HG02798 (cell line): ENCODE results near the gene TBC1D24.

Experiments used
- ATAC-seq: cut with Tn5 transposase; IDR thresholded peaks from one replicate; pipeline ENCODE4 v1.9.1; 2021; ENCODE audit warnings: mild to moderate bottlenecking; ENCODE audit not compliant: unreplicated experiment, poor library complexity

TBC1D24 gene

DNA sequence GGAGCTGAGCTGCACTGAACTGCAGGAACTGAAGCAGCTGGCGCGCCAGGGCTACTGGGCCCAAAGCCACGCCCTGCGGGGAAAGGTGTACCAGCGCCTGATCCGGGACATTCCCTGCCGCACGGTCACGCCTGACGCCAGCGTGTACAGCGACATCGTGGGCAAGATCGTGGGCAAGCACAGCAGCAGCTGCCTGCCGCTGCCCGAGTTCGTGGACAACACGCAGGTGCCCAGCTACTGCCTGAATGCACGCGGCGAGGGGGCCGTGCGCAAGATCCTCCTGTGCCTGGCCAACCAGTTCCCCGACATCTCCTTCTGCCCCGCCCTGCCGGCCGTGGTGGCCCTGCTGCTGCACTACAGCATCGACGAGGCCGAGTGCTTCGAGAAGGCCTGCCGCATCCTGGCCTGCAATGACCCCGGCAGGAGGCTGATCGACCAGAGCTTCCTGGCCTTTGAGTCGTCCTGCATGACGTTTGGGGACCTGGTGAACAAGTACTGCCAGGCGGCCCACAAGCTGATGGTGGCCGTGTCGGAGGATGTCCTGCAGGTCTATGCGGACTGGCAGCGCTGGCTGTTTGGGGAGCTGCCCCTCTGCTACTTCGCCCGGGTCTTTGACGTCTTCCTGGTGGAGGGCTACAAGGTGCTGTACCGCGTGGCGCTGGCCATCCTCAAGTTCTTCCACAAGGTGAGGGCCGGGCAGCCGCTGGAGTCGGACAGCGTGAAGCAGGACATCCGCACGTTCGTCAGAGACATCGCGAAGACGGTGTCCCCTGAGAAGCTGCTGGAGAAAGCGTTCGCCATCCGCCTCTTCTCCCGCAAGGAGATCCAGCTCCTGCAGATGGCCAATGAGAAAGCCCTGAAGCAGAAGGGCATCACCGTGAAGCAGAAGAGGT is 21.5 kb downstream of the TBC1D24 start:
- ATAC-seq, result no peak

GRCh38 chr16:2497116-2497630 is 22.2 kb downstream of the TBC1D24 start:
- no peak for ATAC-seq

DNA sequence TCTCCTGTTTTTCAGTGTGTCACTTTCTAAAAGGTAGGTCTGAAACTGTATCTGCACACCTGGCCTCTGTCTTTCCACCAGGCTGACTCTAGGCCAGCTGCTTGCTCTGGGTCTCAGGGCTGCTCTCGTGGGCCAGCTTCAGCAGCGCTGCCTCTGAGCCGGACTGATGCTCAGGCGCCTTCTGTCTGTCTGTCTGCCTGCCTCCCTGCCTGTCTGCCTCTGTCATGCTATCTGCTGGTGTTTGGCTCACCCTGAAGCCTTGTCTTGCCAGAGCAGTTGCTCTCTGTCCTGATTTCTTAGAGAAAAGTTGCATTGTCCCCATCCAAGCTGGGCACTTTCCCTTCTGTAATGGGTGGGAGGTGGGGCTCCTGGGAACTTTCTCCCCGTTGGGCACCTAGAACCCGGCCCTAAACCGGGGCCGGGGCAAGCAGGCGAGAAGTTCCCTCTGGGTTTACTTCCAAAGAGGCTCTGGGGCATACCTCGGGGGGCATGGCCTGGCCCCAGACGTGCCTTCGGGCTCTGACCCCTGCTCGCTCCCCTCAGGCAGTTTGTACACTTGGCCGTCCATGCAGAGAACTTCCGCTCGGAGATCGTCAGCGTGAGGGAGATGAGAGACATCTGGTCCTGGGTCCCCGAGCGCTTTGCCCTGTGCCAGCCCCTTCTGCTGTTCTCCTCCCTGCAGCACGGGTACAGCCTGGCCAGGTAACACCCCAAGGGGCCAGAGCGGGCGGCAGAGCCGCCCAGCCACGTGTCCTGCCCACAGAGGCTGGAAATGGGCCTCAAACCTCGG is 23.0 kb downstream of the TBC1D24 start:
- no peak for ATAC-seq

DNA sequence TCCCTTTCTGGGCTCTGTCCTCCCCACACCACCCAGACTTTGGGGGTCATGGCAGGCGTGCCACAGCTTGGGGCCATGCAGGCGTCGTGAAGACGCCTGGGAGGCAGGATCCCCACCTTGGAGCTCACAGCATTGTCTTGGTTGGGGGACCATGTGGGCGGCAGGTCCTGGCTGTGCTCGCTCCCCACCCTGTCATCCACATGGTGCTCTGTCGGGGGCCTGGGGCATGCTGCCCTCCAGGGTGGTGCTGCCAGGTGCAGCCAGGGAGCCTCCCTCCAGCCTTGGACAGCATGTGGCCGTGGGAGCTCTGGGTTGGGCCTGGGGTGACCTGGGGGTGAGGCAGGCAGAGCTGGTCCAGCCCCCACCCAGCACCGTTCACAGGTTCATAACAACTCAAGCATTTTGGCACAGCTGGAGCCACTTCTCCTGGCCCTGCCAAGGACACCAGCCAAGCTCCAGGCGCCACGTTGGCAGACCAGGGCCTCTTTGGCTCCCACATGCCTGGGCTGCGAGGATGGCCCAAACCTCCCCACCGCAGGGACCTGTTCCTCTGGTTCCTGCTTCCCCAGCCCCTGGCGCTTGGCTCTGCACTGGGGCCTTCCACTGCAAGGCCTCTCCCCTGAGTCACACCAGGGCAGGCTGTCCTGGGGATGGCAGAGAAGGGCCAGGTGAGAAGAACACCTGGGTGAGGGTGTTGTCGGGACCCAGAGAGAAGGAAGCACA is 23.8 kb downstream of the TBC1D24 start:
- no peak for ATAC-seq

- ATAC-seq, result no peak
Measured at GRCh38 chr16:2499454-2499853, 24.5 kb downstream of the TBC1D24 start.

GRCh38 chr16:2499890-2500429 is 25.0 kb downstream of the TBC1D24 start:
- no peak for ATAC-seq

DNA sequence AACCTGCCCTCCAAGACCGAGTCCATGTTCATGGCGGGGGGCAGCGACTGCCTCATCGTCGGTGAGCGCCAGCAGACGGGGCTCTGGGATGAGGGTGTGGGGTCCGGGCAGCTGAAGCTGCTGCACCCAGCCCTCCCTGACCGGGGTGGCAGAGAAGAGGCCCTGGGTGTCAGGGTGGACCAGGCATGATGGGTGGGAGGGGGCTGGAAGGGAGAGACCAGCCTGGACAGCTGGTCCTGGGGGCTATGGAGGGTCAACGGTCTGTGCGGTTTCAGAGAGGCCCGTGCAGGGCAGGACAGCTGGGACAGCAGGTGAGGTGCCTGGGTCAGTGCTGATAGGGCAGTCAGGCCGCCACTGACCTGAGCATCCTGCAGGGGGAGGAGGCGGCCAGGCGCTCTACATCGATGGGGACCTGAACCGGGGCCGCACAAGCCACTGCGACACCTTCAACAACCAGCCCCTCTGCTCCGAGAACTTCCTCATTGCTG is 25.5 kb downstream of the TBC1D24 start:
- no peak for ATAC-seq

DNA sequence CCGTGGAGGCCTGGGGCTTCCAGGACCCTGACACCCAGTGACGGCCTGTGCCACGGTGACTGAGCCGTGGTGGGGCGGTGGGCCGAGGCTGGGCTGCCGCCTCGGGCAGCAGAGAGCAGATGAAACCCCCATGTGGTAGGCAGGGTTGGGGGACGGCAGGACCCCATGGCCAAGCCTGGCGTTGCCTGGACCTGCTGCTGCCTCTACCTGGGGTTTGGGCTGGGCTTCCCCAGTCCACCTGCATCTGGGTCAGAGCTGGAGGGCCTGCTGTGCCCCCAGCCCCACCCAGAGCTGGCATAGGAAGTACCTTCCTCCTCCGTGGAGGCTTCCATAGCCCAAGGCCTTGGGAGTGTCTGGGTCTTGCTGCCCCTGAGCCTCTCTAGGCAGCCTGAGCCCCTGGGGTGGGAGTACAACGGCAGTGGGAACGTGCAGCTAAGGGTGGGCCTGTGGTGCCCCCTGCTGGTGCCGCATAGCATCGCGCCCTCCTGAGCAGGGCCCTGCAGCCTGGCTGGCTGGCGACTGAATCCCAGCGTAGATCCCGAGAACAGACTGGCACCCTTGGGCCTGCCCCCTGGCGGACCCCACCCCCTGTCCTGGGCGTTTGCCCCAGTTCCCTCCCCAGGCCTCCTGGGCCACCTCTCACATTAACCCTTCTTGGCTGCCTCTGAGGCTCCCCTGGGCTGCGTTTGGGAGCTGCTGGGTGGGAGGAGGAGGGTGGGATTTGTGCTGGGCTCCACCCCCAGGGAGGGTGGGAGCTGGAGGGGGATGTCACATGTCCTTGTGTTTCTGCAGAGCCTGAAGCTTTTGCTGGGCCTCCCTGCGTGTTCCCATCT is 26.2 kb downstream of the TBC1D24 start:
- peak; percentile 62 for ATAC-seq

- no peak for ATAC-seq
Measured at GRCh38 chr16:2501946-2502895, 27.3 kb downstream of the TBC1D24 start.

GRCh38 chr16:2505695-2506094 is 30.8 kb downstream of the TBC1D24 start:
- ATAC-seq, result no peak

DNA sequence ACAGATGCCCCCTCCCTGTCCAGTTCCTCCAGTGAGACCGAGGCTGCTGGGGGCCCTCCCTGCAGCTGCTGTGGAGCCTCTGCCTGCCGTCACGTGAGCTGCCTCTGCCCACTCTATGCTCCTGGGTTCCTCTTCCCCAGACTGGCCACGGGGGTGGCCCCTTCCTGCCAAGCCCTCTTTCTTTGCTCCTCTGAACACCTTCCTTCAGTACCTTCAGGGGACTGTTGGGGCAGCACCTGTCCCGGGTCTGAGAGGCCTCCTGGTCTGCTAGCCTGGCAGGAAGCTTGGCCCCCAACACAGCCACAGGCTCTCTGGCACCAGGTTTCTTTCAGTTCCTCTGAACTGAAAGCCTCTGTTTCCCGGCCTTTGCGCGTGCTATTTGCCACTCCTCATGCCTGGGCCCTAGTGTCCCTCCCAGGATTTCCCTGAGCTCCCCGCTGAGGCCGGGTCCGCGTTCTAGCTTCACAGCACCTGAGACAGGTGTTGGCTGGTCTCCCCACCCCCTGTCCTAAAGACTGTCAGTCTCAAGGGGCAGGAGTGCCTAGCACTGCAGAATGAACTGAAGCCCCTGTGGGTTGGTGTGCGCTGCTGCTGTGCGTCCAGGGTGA is 32.2 kb downstream of the TBC1D24 start:
- peak; percentile 49 for ATAC-seq

GRCh38 chr16:2507665-2508064 is 32.7 kb downstream of the TBC1D24 start:
- peak; percentile 12 for ATAC-seq

- no peak for ATAC-seq
Measured at GRCh38 chr16:2508722-2509400, 33.9 kb downstream of the TBC1D24 start.

DNA sequence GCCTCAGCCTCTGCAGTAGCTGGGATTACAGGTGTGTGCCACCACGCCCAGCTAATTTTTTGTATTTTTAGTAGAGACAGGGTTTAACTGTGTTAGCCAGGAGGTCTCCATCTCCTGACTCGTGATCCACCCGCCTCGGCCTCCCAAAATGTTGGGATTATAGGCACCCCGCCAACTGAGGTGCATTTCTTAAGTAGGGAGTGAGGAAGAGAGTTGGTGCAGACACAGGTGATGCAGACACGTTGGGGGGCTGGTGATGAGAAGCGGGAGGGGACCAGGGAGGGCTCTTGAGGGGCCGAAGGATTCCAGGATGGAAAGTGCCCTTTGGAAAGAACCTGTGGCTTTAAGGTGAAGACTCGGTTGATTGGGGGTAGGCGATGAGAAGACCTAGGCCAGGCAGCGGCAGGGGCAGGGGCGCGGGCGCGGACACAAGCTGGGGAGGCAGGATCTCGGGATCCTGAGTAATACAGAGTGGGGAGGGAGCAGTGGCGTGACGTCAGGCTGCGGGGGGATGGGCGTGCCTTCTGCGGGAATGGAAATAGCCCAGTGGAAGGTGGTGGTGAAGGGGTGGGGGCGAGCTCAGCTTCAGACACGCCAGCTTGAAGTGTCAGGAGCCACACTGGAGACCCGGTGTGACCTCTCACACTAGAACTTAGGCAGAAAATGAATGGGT is 36.3 kb downstream of the TBC1D24 start:
- no peak for ATAC-seq

DNA sequence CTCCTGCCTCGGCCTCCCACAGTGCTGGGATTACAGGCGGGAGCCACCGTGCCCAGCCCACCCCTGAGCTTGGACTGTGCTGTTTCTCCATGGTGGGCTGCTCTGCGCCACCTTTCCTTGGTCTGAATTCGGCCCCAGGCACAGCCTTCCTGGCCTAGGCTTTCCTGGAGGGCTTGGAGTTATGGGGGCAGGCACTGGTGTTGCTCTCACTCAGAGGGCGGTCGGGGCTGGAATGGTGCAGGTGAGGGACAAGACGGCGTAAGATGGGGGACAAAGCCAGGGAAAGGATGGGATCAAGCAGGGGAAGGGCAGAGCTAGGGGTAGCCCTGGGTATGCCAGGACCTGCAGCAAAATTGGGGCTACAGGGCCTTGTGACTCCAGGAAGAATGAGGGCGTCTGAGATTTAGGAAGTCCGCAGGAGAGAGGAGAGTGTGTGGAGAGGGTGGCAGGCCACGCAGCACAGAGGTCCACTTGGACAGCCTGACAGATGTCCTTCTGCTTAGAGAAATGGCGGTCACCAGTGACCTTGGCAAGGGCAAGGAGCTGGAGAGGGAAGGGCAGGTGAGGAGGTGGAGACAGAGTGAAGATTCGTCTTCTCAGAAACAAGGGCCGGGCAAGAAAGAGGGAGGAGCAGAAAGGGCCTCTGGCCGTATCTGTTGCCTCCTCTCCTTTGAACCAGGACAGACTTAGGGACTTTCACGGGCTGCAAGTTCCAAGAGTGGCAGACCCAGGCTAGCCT is 37.2 kb downstream of the TBC1D24 start:
- no peak for ATAC-seq
